ENCODE data around the gene NAPSA.
"Not testable (repeated sequence)": the region's sequence is repeated elsewhere in the genome, so short reads cannot be mapped to it uniquely, and the experiment has no call there.

The NAPSA gene

GRCh38 chr19:50329926-50330294, 35.5 kb downstream of the NAPSA start:
- DNase-seq, result not testable (repeated sequence)

GRCh38 chr19:50329146-50329925, 36.1 kb downstream of the NAPSA start, which contains the start of gene KCNC3:
KCNC3 (minus strand) TSS chr19:50329377; CDS start chr19:50329082, 295 bp downstream.
- peak; percentile 95 for DNase-seq

- no peak for DNase-seq
These were observed 36.6 kb downstream of the NAPSA start for GRCh38 chr19:50328873-50329145.

GRCh38 chr19:50328224-50328872, 37.1 kb downstream of the NAPSA start:
- no peak for DNase-seq

GRCh38 chr19:50327461-50328223, 37.8 kb downstream of the NAPSA start:
- DNase-seq, result no peak

- no peak for DNase-seq
These were observed 38.4 kb downstream of the NAPSA start for GRCh38 chr19:50327013-50327412.

GRCh38 chr19:50326101-50326664, 39.3 kb downstream of the NAPSA start:
- no peak for DNase-seq

- peak; percentile 45 to 53 for DNase-seq
These were observed 39.9 kb downstream of the NAPSA start for GRCh38 chr19:50325310-50326100.

GRCh38 chr19:50324331-50324730, 41.1 kb downstream of the NAPSA start:
- DNase-seq, result no peak

- no peak for DNase-seq
These were observed 41.7 kb downstream of the NAPSA start for GRCh38 chr19:50323782-50324133.

- DNase-seq, result no peak
These were observed 42.3 kb downstream of the NAPSA start for GRCh38 chr19:50322931-50323781.

GRCh38 chr19:50322234-50322633, 43.2 kb downstream of the NAPSA start:
- no peak for DNase-seq

- DNase-seq, result no peak
These were observed 43.6 kb downstream of the NAPSA start for GRCh38 chr19:50321831-50322230.

- no peak for DNase-seq
These were observed 44.8 kb downstream of the NAPSA start for GRCh38 chr19:50320596-50320995.

GRCh38 chr19:50320051-50320450, 45.4 kb downstream of the NAPSA start:
- DNase-seq, result no peak

GRCh38 chr19:50319156-50319555, 46.3 kb downstream of the NAPSA start:
- DNase-seq, result no peak

- DNase-seq, result no peak
These were observed 47.0 kb downstream of the NAPSA start for GRCh38 chr19:50318438-50318837.

GRCh38 chr19:50317115-50317514, 48.3 kb downstream of the NAPSA start:
- DNase-seq, result no peak

- no peak for DNase-seq
These were observed 49.5 kb downstream of the NAPSA start for GRCh38 chr19:50315773-50316448.

- DNase-seq, result no peak
These were observed 50.4 kb downstream of the NAPSA start for GRCh38 chr19:50314724-50315708.

Data from activated CD4-positive, alpha-beta T cell treated with anti-CD3 and anti-CD28 coated beads, Interleukin-2, amount 50 U/mL, for 4 hours (primary cell).